HG02943 (cell line): ENCODE results near the gene VIT.

Experiments
- ATAC-seq: cut with Tn5 transposase; IDR thresholded peaks from one replicate; pipeline ENCODE4 v1.9.1; 2021; ENCODE audit warnings: mild to moderate bottlenecking, low read depth, moderate library complexity; ENCODE audit not compliant: unreplicated experiment

VIT gene

GRCh38 chr2:36750101-36750500 lies 53.6 kb downstream of the VIT start:
- no peak for ATAC-seq

GRCh38 chr2:36753706-36754221 lies 57.3 kb downstream of the VIT start:
- no peak for ATAC-seq

- ATAC-seq, result no peak
These were observed 58.1 kb downstream of the VIT start for GRCh38 chr2:36754578-36754977.

GRCh38 chr2:36756438-36756837 lies 59.9 kb downstream of the VIT start:
- ATAC-seq, result no peak

- no peak for ATAC-seq
These were observed 66.4 kb downstream of the VIT start for GRCh38 chr2:36762764-36763490.

GRCh38 chr2:36769106-36769505 lies 72.6 kb downstream of the VIT start:
- ATAC-seq, result no peak

GRCh38 chr2:36770542-36771287 lies 74.2 kb downstream of the VIT start:
- no peak for ATAC-seq

- ATAC-seq, result no peak
These were observed 75.2 kb downstream of the VIT start for GRCh38 chr2:36771671-36772070.

- ATAC-seq, result no peak
These were observed 77.4 kb downstream of the VIT start for GRCh38 chr2:36773947-36774346.

GRCh38 chr2:36775261-36775660 lies 78.8 kb downstream of the VIT start:
- ATAC-seq, result no peak

- no peak for ATAC-seq
These were observed 79.3 kb downstream of the VIT start for GRCh38 chr2:36775806-36776205.

- ATAC-seq, result no peak
These were observed 80.8 kb downstream of the VIT start for GRCh38 chr2:36777272-36777671.

GRCh38 chr2:36777788-36778187 lies 81.3 kb downstream of the VIT start:
- ATAC-seq, result no peak

GRCh38 chr2:36779462-36779861 lies 83.0 kb downstream of the VIT start:
- ATAC-seq, result no peak

GRCh38 chr2:36780231-36780839 lies 83.8 kb downstream of the VIT start:
- no peak for ATAC-seq

- ATAC-seq, result no peak
These were observed 85.6 kb downstream of the VIT start for GRCh38 chr2:36781907-36782720.

GRCh38 chr2:36783246-36783645 lies 86.7 kb downstream of the VIT start:
- no peak for ATAC-seq

GRCh38 chr2:36785179-36785795 lies 88.8 kb downstream of the VIT start:
- no peak for ATAC-seq

- no peak for ATAC-seq
These were observed 92.8 kb downstream of the VIT start for GRCh38 chr2:36789181-36789804.

- ATAC-seq, result no peak
These were observed 96.4 kb downstream of the VIT start for GRCh38 chr2:36792951-36793350.
